Trophoblast cell (in vitro differentiated cells and primary cell): Measurements from ENCODE around the gene TBC1D22A.

Experiments used
- DNase-seq, 2 donors: peaks; one replicate each; pipeline ENCODE4 v3.0.0-alpha.2; 2016
- H2AFZ ChIP-seq: 2 replicates; pipeline ENCODE4 v1.6.1; 2013; ENCODE audit warnings: low read length, moderate library complexity, mild to moderate bottlenecking; ENCODE audit not compliant: insufficient read depth, poor library complexity
- H2AK5ac ChIP-seq: 2 replicates; pipeline ENCODE4 v1.6.1; 2013; ENCODE audit warnings: mild to moderate bottlenecking, low read length
- H2BK120ac ChIP-seq: 2 replicates; pipeline ENCODE4 v1.6.1; 2013; ENCODE audit warnings: low read length, mild to moderate bottlenecking, moderate library complexity; ENCODE audit not compliant: insufficient read depth, poor library complexity
- H2BK12ac ChIP-seq: 2 replicates; pipeline ENCODE4 v1.6.1; 2013; ENCODE audit warnings: mild to moderate bottlenecking, low read length, moderate library complexity
- H2BK5ac ChIP-seq: 2 replicates; pipeline ENCODE4 v1.6.1; 2013; ENCODE audit warnings: low read length, low read depth, moderate library complexity, mild to moderate bottlenecking; ENCODE audit not compliant: poor library complexity
- H3K14ac ChIP-seq: 2 replicates; pipeline ENCODE4 v1.6.1; 2013; ENCODE audit warnings: mild to moderate bottlenecking, low read length
- H3K18ac ChIP-seq: 2 replicates; pipeline ENCODE4 v1.6.1; 2013; ENCODE audit warnings: mild to moderate bottlenecking, low read length
- H3K23ac ChIP-seq: 2 replicates; pipeline ENCODE4 v1.6.1; 2013; ENCODE audit warnings: low read length
- H3K27ac ChIP-seq: 2 replicates; pipeline ENCODE4 v1.5.1; 2013; ENCODE audit warnings: low read depth, mild to moderate bottlenecking, inconsistent platforms, low read length, moderate library complexity
- H3K27me3 ChIP-seq: 2 replicates; pipeline ENCODE4 v1.6.1; 2013; ENCODE audit warnings: inconsistent platforms, mild to moderate bottlenecking, low read length, moderate library complexity; ENCODE audit not compliant: insufficient read depth
- H3K36me3 ChIP-seq, 2 experiments: 1 replicate in 1 of 2; 2 replicates in 1 of 2; pipeline ENCODE4 v1.6.1; 2013; ENCODE audit warnings: low read length in 2 of 2, mild to moderate bottlenecking in 2 of 2, moderate library complexity in 1 of 2; ENCODE audit not compliant: insufficient read depth in 2 of 2, control insufficient read depth in 1 of 2
- H3K4ac ChIP-seq: 2 replicates; pipeline ENCODE4 v1.6.1; 2013; ENCODE audit warnings: low read depth, mild to moderate bottlenecking, low read length, moderate library complexity
- H3K4me1 ChIP-seq, 2 experiments: 1 replicate in 1 of 2; 2 replicates in 1 of 2; pipeline ENCODE4 v1.6.1; 2013; ENCODE audit warnings: low read length in 2 of 2, mild to moderate bottlenecking in 2 of 2, moderate library complexity in 1 of 2; ENCODE audit not compliant: insufficient read depth in 2 of 2, control insufficient read depth in 1 of 2
- H3K4me2 ChIP-seq: 2 replicates; pipeline ENCODE4 v1.6.1; 2013; ENCODE audit warnings: inconsistent platforms, mild to moderate bottlenecking, low read length, moderate library complexity
- H3K4me3 ChIP-seq: 2 replicates; pipeline ENCODE4 v1.5.1; 2013; ENCODE audit warnings: mild to moderate bottlenecking, low read depth, low read length, inconsistent platforms
- H3K79me1 ChIP-seq: one replicate; pipeline ENCODE4 v1.6.1; 2013; ENCODE audit warnings: low read length
- H3K79me2 ChIP-seq: 2 replicates; pipeline ENCODE4 v1.6.1; 2013; ENCODE audit warnings: low read length, mild to moderate bottlenecking; ENCODE audit not compliant: control insufficient read depth, insufficient read depth, poor library complexity
- H3K9ac ChIP-seq: 2 replicates; pipeline ENCODE4 v1.6.1; 2013; ENCODE audit warnings: mild to moderate bottlenecking, low read length
- H3K9me3 ChIP-seq: 2 replicates; pipeline ENCODE4 v1.6.1; 2013; ENCODE audit warnings: low read depth, mild to moderate bottlenecking, control low read depth, inconsistent platforms, low read length; ENCODE audit not compliant: insufficient read depth
- H4K12ac ChIP-seq: 2 replicates; pipeline ENCODE4 v1.6.1; 2013; ENCODE audit warnings: low read depth, mild to moderate bottlenecking, low read length, moderate library complexity
- H4K8ac ChIP-seq: 2 replicates; pipeline ENCODE4 v1.6.1; 2013; ENCODE audit warnings: low read depth, mild to moderate bottlenecking, low read length, moderate library complexity
- H4K91ac ChIP-seq: one replicate; pipeline ENCODE4 v1.6.1; 2013; ENCODE audit warnings: low read depth, mild to moderate bottlenecking, low read length, moderate library complexity
- WGBS: extraction: QIAGEN DNeasy Blood & Tissue Kit; methylation state at CpG from one replicate; pipeline ENCODE4 v1.1.7; 2013; ENCODE audit warnings: missing lambda C conversion rate; ENCODE audit not compliant: insufficient read length, insufficient coverage; ENCODE audit errors: extremely low coverage; 5-methylcytosine and 5-hydroxymethylcytosine counted together

TBC1D22A gene

DNA sequence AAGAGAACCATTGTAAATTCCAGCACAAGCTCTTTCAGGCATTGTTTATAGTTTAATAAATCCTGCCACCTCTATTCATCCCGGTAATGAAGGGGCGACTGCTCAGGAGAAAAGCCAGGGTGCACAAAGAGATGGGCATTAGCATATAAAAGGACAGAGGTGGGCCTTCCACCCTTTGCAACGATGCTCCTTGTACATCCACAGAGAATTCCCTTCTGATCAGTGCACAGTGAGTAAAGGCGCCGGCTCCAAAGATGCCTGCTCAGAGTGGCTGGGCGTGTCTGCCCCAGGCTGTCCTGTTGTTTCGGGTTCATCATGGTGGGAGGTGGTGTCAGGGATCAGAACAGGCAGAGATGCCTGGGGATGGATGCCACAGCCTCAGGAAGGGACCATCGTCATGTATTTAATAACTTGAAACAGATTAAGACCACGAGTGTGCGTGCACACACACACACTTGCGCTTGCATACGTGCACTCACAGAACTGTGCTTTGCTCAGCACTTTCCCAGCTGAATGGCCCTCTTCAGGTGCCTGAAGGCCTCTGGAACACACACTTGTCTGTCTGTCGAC lies 305.0 kb downstream of the TBC1D22A start:
- H4K12ac ChIP-seq: no peak overlapping the region
- no peak for DNase-seq
- H3K4me1 ChIP-seq: peaks cover 0 to 3% of the 10 kb centered on the region in 2 experiments
- no peaks in the 10 kb centered on the region for H3K27me3 ChIP-seq
- H2AK5ac ChIP-seq: no peak overlapping the region
- H3K4me3 ChIP-seq: no peak overlapping the region
- peaks cover 0 to 3% of the 10 kb centered on the region in 2 experiments for H3K36me3 ChIP-seq
- H4K91ac ChIP-seq: no peak overlapping the region
- no peak overlapping the region for H3K14ac ChIP-seq
- H4K8ac ChIP-seq: no peak overlapping the region
- H2BK12ac ChIP-seq: no peak overlapping the region
- no peak overlapping the region for H2AFZ ChIP-seq
- H3K23ac ChIP-seq: no peak overlapping the region
- H2BK120ac ChIP-seq: no peak overlapping the region
- H3K18ac ChIP-seq: no peak overlapping the region
- H3K4ac ChIP-seq: no peak overlapping the region
- no peak overlapping the region for H3K4me2 ChIP-seq
- no peaks in the 10 kb centered on the region for H3K9me3 ChIP-seq
- no CpG with 5 or more reads among the region's 13 CpGs for WGBS
- H3K79me1 ChIP-seq: no peaks in the 10 kb centered on the region
- no peak overlapping the region for H3K9ac ChIP-seq
- no peak overlapping the region for H2BK5ac ChIP-seq
- no peaks in the 10 kb centered on the region for H3K79me2 ChIP-seq
- no peak overlapping the region for H3K27ac ChIP-seq

DNA sequence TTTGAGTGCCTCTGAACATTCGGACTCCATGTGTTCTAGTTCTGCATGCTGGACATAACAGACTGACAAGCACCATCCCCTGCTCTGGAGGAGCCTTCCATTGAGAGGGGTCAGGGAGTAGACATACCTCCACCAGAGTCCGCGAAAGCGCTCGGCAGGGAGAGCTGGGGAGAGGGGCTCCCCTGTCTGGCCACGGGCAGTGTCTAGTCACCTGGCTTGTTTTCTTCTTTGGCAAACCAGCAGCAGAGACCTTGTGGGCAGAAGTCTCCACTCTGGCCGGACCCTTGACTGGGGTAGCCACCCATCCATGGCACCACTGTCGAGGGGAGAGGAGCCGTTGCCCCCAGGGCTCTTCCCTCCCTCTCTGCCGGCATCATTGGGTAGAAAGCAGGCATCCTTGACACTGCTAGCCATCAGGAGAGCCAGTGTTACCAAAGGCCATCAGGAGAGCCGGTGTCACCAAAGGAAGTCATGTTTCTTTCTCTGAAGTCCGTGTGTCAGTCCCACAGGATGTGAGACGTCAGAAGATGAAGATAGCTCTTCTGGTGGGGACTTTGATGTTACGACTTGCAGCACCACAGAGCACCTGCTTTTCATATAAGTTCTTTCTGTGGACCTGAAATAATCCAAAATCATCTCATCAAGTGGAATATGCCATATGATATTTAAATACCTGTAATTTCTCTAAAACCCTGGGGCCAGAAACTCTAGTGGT lies 305.6 kb downstream of the TBC1D22A start:
- H2BK5ac ChIP-seq: no peak overlapping the region
- WGBS: no CpG with 5 or more reads among the region's 14 CpGs
- no peak overlapping the region for H2AFZ ChIP-seq
- DNase-seq: no peak
- no peak overlapping the region for H4K12ac ChIP-seq
- no peaks in the 10 kb centered on the region for H3K79me2 ChIP-seq
- H2BK120ac ChIP-seq: no peak overlapping the region
- H3K36me3 ChIP-seq: peaks cover 0 to 3% of the 10 kb centered on the region in 2 experiments
- no peaks in the 10 kb centered on the region for H3K27me3 ChIP-seq
- no peak overlapping the region for H3K4ac ChIP-seq
- no peak overlapping the region for H2AK5ac ChIP-seq
- no peak overlapping the region for H3K27ac ChIP-seq
- no peaks in the 10 kb centered on the region for H3K79me1 ChIP-seq
- no peak overlapping the region for H3K9ac ChIP-seq
- H3K4me3 ChIP-seq: no peak overlapping the region
- H3K23ac ChIP-seq: no peak overlapping the region
- H3K4me1 ChIP-seq: peaks cover 0 to 3% of the 10 kb centered on the region in 2 experiments
- H4K8ac ChIP-seq: no peak overlapping the region
- no peaks in the 10 kb centered on the region for H3K9me3 ChIP-seq
- H3K18ac ChIP-seq: no peak overlapping the region
- no peak overlapping the region for H3K4me2 ChIP-seq
- H3K14ac ChIP-seq: no peak overlapping the region
- no peak overlapping the region for H2BK12ac ChIP-seq
- no peak overlapping the region for H4K91ac ChIP-seq

DNA sequence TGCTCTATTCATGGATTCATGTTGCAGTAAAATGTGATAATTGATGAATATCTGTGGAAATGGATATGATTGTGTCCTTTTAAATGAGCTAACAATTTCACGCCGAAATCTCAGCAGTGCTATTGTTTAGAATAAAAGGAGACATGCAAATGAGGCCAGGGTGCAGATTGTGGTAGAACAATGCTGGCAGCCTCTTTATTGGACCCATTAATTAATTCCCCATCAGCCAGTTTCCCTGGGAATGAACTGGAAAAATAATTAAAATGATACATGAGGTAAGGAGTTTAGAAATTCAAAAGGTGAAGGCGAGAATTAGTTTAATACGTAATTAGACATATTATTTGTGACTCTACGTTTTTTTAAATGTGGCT lies 306.2 kb downstream of the TBC1D22A start:
- Histone ChIP-seq H3K4me2 (no peak overlapping the region), H4K8ac (no peak overlapping the region), H3K18ac (no peak overlapping the region), H2BK5ac (no peak overlapping the region), H3K27me3 (no peaks in the 10 kb centered on the region), H3K79me2 (no peaks in the 10 kb centered on the region), H3K4me1 (peaks cover 0 to 3% of the 10 kb centered on the region in 2 experiments), H3K9me3 (no peaks in the 10 kb centered on the region), H2BK12ac (no peak overlapping the region), H3K4ac (no peak overlapping the region), H3K4me3 (no peak overlapping the region), H4K91ac (no peak overlapping the region), H3K14ac (no peak overlapping the region), H3K9ac (no peak overlapping the region), H3K36me3 (peaks cover 0 to 1% of the 10 kb centered on the region in 2 experiments), H4K12ac (no peak overlapping the region), H3K23ac (no peak overlapping the region), H2BK120ac (no peak overlapping the region), H3K27ac (no peak overlapping the region), H3K79me1 (no peaks in the 10 kb centered on the region), H2AK5ac (no peak overlapping the region), H2AFZ (no peak overlapping the region)
- WGBS: 100% methylated on average over 2 of the region's 5 CpGs
- DNase-seq: no peak

DNA sequence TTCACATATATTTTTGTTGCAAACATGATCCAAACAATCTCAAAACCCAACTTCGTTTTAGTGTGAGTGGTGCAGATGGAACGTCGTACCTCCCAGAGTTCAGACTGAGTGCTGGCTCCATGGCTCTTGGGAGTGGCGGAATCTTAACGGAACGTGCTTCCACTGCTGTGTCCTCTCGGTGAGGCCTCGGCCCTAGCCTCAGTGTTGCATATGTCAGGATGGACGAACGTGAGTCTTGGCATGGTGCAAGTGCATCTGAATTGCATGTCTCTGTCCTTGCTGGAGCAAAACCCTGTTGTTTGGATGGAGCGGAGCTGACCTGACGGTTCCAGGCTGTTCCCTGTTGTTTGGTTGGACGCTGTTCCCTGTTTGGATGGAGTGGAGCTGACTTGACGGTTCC lies 306.8 kb downstream of the TBC1D22A start:
- no peak overlapping the region for H4K12ac ChIP-seq
- no CpG with 5 or more reads among the region's 14 CpGs for WGBS
- H3K4me2 ChIP-seq: no peak overlapping the region
- no peak overlapping the region for H2BK5ac ChIP-seq
- H2BK12ac ChIP-seq: no peak overlapping the region
- H2BK120ac ChIP-seq: no peak overlapping the region
- H3K79me1 ChIP-seq: no peaks in the 10 kb centered on the region
- no peak overlapping the region for H4K8ac ChIP-seq
- H3K4me1 ChIP-seq: peaks cover 0 to 3% of the 10 kb centered on the region in 2 experiments
- no peak overlapping the region for H4K91ac ChIP-seq
- H3K14ac ChIP-seq: no peak overlapping the region
- H3K27me3 ChIP-seq: no peaks in the 10 kb centered on the region
- H2AK5ac ChIP-seq: no peak overlapping the region
- DNase-seq: no peak
- no peak overlapping the region for H3K23ac ChIP-seq
- H3K79me2 ChIP-seq: no peaks in the 10 kb centered on the region
- no peaks in the 10 kb centered on the region for H3K36me3 ChIP-seq
- H2AFZ ChIP-seq: no peak overlapping the region
- H3K18ac ChIP-seq: no peak overlapping the region
- H3K4me3 ChIP-seq: no peak overlapping the region
- H3K27ac ChIP-seq: no peak overlapping the region
- H3K9me3 ChIP-seq: no peaks in the 10 kb centered on the region
- H3K4ac ChIP-seq: no peak overlapping the region
- no peak overlapping the region for H3K9ac ChIP-seq
